CD4-positive, alpha-beta T cell treated with Interleukin-6 for 4 hours (primary cell): ENCODE measurements around the gene RSU1.

Experiments
- DNase-seq: peaks from one replicate; pipeline ENCODE4 v3.0.0-alpha.2; 2020; ENCODE audit warnings: mixed read lengths

RSU1 gene

DNA sequence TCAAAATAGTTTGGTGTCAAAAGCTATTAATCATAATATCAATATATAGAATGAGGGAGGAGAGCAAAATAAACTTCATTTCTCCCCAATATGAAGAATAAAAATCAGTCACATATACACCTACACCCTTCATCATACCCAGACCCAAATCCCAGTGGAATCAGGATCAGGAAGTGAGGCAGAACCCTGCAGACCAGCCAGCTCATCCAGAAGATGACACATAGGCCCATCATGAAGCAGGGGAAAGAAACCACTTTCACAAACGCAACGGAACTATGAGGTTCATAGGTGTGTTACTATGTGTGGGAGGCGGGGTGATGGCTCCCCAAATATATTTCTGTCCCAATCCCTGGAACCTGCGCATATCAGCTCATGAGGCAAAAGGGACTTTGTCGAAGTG is 89.0 kb downstream of the RSU1 start:
- no peak for DNase-seq

DNA sequence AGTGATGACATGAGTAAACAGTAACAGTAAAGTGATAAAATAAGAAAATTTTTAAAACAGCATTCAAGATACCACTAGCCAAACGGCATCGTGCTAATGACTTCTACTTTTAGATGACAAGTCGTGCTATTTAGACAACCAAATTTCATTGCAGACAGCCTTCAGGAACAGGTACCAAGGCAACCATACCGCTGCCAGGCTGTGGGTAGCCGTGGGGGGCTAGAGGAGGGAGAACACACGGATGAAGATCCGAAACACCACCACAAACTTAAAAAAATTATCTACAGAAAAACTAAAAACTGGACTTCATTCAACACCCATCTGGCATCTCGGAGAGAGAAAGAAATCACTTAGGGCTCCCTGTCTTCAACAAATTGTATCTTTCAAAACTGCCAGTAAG is 89.6 kb downstream of the RSU1 start:
- DNase-seq = no peak

DNA sequence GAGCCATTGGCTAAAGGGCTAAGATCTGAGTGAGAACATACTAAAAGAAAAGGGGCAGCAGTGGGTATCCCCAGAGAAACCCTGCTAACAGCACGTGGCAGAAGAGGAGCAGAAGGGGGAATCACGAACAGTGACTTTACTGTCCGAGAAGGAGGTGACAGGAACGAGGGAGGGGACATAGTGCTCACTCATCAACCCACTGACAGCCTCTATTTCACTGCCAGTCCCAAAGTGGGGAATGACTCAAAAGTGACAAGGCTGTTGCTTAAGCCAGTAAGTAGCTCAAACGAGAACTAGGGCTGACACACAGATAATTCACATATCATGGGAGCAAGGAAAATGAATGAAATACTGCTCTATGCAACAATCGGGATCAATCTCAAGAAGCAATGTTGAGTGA is 92.7 kb downstream of the RSU1 start:
- DNase-seq = no peak

DNA sequence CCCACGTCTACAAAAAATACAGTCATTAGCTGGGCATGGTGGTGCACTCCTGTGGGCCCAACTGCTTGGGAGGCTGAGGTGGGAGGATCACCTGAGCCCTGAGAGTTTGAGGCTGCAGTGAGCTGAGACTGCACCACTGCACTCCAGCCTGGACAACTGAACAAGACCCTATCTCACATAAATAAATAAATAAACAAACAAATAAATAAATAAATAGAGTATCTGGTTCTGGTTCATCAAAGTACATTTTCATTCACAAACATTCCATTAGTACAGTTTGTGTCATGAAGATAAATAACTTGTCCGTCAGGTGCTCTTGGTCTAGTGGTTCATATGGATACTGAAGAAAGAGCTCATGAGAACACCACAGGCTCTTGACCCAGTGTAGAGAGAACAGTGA is 96.4 kb downstream of the RSU1 start:
- DNase-seq = no peak

DNA sequence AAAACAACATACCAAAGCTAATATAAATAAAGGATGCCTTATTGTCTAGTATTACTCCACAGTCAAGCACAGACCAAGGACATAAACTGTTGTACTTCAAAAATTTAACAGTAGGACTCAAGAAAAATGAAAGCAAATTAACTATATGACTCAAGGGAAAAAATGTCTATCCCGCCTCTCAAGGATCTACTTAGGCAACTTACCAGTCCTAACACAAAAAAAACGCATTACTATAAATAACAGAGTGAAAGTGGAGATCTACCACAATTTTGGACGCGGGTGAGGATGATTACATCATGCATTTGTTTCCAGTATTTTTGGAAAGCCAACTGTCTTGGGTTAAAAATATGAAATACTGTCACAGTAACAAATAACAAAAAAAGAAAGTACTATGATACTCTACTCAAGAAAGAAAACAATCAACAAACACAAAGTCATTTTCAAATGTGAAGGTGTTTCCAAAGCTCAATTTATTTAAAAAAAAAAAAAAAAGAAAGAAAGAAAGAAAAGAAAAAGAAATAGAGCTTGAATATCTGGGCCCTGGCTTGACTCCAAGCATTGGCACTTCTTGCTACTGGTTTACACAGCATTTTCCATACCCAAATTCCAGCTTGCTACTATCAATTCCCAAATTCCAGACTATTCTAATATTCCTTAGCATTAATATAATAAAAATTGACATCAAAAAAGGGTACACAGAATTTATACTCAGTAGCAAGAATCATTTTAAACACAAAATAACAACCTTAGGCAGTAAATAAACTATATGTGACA is 99.4 kb downstream of the RSU1 start:
- DNase-seq = no peak

DNA sequence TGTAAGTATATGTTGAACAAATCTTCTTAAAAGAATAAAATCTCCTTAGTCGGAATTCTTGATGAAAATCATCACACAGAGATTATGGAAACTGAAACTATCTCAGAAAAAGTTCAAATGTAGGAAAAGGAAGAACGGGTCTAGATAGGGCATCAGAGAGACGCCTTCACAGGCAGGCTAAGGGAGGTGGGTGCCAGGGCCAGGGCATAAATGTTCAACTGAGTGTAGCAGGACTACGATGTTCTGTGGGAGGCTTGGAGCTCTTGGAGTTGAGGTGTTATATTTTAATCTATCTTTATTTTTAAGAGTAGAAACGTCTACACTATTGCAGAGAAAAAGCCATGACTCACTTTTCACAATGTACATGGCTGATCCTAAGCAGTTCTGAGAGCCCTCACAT is 101.2 kb downstream of the RSU1 start:
- DNase-seq = no peak

DNA sequence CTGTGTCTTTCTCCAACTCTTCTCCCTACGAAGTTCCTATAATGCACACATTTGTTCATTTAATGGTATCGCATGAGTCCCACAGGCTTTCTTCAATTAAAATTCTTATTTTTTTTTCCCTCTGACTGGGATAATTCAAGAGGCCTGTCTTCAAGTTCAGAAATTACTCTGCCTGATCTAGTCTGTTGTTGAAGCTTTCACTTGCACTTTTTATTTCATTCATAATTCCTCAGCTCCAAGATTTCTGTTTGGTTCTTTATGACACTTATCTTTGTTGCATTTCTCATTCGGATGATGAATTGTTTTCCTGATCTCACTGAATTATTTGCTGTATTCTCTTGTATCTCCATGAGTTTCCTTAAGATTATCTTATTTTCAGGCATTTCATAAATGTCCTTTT is 103.9 kb downstream of the RSU1 start:
- no peak for DNase-seq

DNA sequence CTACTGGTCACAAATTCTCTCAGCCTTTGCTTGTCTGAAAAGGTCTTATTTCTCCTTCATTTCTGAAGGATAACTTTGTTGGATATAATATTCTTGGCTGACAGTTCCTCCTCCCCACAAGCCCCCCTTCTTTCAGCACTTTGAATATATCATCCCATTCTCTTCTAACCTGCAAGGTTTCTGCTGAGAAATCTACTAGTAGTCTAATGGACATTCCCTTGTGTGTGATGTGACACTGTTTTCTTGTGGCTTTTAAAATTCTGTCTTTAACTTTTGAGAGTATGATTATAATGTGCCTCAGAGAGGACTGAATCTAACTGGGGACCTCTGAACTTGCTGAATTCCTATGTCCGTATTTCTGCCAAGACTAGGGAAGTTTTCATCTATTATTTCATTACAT is 104.3 kb downstream of the RSU1 start:
- no peak for DNase-seq

DNA sequence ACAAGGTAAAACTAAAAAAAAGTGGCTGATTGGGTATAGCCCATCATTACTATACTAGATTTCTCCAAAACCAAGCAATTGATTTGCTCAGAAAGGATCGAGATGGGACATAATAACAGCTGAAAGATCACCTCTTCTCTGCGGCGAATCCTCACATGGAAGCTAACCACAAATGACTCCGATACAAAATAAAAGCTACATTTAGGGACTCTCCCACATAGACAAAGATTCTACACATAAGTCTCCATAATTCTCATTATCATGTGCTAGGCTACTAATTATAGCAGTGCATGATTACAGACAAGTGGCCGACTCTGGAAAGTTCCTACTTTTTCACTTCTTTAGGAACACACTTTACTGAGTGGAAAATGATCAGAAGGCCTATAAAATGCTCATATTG is 116.9 kb downstream of the RSU1 start:
- DNase-seq = no peak

DNA sequence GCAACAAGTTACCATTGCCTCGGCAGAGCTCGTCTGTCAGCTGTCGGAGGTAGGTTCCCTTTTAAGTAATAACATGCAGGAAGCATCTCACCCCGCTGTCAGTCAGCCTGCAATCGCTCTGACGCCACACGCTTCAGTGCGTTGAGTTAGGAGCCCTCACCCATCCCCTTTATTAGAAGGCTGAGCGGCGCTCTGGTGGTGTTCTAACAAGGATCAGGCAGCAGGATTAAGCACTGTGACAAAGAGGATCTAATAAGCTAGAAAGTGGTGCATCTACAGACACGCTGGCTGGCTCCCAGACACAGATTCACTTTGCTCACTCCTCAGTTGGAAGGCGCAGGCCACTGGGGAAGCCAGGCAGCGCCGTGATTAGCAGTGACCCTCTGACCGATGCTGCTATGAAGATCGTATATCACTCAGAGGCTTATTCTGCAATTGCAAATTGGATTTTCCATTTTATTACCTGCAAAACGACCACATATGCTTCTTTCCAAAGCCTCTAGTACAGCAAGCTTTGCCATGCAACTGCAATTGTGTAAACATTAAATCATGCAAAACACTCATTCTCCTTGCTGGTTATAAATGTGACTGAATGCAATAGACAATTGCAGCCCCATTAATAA is 117.7 kb downstream of the RSU1 start:
- DNase-seq = no peak

DNA sequence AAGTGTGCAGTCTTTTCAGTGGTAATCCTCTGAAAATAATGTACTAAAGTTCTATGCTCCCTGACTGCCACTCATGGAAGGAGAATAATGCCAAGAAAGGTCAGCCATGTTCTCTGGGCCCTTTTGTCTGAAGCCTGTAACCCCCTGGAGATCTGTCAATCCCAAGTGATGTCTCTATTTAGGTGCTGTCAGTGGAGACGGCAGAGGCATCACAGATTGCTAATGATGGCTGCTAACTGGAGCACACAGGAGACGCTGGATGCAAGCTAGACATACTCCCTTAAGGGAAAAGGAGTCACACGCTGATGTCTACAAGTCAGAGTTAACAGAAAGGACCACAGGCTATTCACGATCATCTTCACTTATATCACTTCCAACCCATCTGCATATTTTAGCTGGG is 118.8 kb downstream of the RSU1 start:
- no peak for DNase-seq

DNA sequence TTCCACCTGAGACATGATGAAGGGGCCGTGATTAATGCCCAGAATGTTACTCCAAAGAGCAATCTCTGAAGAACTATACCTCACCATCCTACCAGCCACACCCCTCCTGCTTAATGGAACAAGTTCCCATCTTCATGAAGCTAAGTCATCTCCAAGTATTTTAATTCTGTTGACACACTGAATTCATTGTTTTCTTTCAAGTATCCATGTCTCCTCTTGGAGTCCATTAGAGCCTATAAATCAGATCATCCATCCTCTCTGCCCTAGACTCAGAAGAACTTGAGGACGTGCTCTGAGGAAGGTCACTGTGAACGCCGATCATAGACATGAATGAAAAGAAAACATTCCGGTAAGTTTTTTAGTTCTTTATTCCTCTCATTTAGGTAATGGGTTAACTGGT is 126.8 kb downstream of the RSU1 start:
- no peak for DNase-seq

DNA sequence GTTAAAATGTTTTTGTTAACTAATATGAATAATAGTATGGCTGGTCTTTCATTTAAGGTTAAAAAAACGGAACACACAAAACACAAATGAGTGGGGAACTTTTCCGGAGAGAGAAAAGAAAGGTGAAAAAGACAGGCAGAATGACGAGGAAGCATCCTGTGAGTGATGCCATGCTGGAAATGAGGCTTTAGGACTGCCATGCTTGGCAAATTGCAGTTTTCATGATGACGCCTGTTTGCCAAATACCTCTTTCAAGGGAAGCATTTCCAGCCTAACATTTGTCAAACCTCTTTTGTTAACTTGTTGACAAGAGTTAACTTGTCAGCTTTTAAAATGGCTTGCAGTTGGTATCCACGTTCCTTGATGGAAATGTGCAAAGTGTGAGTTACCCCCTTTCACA is 127.5 kb downstream of the RSU1 start:
- no peak for DNase-seq

DNA sequence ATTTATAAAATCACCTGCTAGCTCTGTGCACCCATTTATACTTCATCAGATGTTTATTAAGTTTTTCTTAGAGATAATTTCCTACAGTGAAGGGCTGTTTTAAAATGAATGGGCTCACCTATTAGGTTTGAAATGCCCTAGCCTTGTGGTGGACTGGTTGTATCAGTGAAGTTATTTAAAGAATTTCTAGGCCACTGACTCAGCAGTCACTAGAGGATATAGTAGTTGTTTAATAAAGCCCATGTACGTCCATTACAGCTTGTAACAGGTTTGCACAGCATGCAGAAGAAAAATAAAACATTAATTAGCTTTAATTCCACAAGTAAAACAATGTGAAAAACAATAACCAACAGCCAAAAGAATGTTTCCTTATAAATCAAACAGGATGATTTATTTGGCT is 128.0 kb downstream of the RSU1 start:
- DNase-seq = no peak

DNA sequence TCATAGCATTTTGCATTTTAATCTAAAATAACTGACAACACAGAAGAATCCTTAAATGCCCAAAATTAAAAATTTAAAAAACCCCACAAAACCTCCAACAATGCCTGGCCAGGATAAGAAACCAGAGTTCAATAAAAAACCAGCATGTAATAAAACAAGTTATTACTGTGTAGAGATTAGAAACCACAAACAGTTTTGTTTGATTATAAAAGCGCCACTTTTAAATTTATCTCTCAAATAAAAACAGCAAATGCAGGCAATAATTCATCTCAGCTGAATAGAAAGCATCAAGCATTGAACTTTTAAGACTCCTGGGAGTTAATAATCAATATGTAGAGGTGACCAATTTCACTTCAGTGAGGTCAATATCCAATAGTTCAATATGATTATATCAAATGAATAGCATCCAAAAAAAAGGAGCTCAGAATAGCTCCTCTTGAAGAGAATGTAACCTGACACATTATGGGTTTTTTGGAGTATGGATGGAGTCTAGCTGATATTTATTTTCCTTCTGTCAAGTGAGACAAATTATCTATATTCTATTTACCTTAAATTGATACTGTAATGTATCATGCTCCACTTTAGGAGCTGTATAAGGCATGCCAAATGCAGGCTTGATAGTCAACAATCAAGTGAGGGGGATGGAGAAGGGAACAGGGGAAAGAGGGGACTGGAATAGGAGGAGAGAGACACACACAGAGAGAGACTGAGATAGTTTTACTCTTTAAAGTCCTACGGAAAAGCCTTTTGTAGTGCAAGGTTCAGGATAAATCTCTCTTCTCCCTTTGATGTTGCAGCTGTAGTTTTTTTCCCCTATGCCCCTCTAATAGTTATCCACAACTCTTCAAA is 130.9 kb downstream of the RSU1 start:
- DNase-seq = no peak

DNA sequence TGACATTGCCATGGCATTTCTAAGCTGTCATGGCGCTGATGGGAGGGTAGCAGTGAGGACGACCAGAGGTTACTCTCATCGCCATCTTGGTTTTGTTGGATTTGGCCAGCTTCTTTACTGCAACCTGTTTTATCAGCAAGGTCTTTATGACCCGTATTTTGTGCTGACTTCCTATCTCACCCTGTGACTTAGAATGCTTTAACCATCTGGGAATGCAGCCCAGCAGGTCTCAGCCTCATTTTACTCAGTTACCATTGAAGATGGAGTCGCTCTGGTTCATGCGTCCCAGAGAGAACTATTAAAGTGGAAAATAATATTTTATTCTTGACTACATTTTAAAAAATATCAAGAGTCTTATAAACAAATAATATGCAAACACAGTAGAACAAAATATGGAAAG is 131.7 kb downstream of the RSU1 start:
- no peak for DNase-seq

DNA sequence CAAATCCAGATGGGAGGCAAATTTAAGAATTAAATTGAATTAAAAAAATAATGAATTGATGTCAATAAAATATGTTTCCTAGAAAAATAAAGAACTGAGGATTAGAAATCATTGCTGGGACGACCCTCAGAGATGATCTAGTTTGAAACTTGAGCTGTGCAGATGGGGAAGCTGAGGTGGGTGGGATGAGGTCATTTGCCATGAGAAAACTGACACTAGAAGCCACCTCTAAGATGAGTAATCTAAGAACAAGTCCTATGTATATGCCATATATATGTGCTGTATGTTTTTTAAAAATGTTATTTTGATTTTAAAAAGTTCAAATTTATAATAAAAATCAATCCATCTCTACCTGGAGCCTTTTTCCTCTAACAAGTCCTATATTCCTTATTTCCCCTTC is 135.7 kb downstream of the RSU1 start:
- DNase-seq = no peak

DNA sequence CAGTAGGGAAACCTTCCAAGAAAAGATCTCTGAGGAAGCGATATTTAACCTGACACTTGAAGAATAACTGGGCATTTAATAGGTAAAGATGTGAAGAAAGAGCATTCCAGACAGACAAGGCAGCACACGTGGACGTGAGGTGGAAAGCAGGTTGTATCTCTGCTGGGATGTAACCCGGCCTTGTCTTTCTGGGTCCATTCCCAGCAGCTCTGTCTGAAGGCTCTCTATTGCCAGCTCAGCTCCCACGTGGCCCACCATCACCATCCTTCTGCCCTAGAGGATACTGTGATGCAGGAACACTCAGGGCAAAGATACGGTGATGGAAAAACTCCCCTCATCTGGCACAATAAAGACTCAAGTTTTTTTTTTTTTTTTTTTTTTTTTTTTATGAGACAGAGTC is 137.7 kb downstream of the RSU1 start:
- DNase-seq = no peak

DNA sequence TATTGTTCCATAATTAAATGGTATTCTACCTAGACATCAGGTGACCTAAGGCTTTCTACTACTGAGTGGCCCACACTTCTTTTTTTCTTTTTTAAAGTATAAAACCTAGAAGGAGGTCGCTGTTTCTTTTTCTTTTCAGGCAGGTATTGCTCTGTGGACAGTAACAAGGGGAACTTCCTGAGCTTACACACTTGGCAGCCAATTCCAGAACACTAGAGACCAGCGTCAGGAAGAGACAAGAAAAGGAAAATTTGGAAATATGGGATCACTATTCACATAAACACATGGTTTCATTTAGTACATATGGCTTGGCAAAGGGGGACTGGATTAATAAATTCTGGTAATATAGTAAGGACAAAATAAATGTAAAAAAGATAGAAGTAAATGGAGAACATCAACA is 141.9 kb downstream of the RSU1 start:
- no peak for DNase-seq

DNA sequence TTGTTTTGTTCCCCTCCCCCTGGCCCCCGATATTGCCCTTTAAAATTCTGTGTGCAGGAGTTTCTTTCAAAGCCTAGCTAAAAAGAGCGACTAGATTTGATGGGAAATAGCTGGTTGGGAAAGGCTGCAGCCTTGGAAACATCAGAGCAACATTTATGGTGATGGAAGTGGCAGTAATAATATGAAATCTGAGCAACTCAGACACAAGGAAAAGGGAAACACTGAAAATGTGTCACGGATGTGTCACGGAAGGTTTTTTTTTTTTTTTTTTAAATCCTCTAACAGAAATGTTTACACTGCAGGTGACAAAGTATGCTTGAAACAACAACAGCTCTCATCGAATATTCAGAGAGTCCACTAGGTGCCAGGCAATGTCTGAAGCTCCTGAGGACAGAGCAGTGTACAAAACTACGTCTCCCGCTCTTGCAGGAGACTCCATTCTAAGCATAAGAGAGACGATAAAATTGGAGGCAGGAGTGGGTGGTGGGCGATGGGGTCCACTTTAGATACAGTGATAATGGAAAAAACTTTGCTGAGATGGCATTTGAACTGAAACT is 143.0 kb downstream of the RSU1 start:
- no peak for DNase-seq

DNA sequence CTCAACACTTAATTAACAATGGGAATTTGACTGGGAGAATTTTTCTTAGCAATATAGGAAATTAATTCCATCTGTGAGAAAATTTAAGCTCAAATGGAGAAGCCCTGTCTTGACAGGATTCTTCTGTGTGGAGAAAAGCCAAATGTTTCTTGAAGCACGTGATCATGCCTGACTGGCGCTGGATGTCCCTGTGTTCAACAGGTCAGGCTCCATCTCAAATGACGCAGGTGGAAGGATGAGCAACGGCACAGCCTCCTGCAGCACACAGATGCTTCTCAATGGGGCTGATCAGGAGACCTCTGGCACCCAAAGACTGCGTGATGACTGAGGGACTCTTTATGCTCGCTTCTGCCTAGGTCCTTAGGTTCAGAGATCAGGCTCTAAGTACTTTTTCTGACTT is 143.8 kb downstream of the RSU1 start:
- DNase-seq = no peak

DNA sequence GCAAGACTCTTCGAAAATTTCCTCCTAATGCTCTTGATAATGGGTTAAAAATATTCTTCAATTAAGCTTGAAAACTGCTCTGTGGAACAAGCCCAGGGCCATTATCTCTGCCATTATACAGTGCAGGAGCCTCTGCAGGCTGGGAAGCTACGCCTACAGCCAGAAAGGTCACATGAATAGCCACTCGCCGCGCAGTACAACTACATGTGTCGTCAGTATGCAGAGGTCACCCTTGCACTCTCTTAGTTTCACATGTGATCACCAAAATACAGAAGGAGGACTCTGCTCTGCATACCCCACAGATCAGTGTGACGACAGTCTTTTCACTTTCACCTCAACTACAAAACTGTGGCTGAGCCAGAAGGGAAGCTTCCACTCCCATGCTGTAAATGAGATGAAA is 153.8 kb downstream of the RSU1 start:
- DNase-seq = no peak

DNA sequence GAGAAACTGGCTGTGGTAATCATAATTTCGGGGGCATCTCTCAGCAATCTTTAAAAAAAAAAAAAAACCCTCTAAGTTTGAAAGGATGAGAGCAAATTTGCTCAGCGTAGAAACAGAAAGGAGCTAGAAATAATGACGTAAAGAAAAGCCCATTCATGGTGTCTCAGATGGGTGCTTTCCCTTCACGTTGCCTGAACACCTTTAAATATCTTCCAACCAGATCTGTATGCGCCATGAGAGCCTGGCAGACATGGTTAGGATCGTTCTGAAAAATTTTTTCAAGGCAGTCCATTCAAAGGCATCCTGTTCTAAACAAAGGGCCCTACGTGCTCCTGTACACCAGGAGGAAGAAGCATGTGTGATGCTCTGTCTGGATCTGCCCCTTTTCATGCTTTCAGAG is 154.3 kb downstream of the RSU1 start:
- DNase-seq = no peak

DNA sequence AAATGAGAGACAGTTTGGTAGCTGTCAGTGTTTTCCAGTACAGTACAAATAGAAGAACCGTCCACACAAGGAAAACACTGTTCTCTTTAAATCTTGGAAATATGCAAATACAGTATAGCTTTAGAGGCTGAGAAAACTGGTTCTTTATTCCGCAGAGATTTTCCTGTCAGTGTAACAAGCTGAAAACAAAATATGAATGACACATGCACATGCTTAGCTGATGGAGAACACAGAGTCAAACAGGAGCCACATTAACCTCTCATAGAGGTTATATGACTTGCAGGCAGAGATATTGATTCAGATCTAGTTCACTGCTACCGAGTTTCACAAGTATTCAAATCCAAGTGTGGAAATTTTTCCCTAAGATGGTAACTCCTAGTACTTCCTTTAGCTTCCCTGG is 160.3 kb downstream of the RSU1 start:
- DNase-seq = no peak
